HG02943 (cell line): ENCODE measurements around the gene ESF1.
"Not testable (repeated sequence)": the region's sequence is repeated elsewhere in the genome, so short reads cannot be mapped to it uniquely, and the experiment has no call there.

ENCODE experiments used
- ATAC-seq: cut with Tn5 transposase; IDR thresholded peaks from one replicate; pipeline ENCODE4 v1.9.1; 2021; ENCODE audit warnings: mild to moderate bottlenecking, low read depth, moderate library complexity; ENCODE audit not compliant: unreplicated experiment

Gene ESF1

DNA sequence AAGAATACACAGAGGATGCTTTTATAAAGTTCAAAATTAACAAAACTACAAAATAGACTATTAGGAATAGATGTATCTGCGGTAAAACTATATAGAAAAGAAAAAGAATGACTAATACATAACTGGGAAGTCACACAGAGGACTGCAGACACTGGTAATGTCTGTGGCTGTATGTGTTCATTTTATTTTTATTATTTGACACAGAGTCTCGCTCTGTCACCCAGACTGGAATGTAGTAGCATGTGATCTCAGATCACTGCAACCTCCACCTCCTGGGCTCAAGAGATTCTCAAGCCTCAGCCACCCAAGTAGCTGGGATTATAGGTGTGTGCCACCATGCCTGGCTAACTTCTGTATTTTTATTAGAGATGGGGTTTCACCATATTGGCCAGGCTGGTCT, 38.9 kb downstream of the ESF1 start:
- no peak for ATAC-seq

DNA sequence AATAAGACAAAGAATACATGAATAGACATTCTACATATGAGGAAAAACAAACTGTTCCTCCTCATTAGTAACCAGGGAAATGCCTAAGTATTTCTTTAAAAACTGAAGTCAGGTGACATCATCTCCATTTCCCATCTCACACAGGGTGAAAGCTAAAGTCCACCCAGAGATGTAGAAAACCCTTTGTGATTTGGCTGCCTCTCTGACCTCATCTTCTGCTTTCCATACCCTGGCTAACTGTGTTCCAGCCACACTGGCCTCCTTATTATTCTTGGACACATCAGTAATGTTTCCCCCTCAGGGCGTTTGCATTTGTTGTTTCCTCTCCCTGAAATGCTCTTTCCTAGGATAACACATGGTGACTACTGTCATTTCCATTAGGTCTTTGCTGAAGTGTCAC, 40.4 kb downstream of the ESF1 start:
- no peak for ATAC-seq

DNA sequence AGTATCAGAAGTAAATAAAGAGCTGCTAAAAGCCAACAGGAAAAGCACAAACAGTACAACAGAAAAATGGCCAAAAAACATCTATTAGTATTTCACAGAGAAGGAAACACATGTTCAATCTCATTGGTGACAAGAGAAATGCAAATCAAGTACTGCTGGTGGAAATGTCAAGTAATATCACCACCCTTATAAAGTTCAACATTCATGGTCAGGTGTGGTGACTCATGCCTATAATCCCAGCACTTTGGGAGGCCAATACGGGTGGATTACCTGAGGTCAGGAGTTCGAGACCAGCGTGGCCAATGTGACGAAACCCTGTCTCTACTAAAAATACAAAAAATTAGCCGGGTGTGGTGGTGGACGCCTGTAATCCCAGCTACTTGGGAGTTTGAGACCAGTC, 42.8 kb downstream of the ESF1 start:
- no peak for ATAC-seq

DNA sequence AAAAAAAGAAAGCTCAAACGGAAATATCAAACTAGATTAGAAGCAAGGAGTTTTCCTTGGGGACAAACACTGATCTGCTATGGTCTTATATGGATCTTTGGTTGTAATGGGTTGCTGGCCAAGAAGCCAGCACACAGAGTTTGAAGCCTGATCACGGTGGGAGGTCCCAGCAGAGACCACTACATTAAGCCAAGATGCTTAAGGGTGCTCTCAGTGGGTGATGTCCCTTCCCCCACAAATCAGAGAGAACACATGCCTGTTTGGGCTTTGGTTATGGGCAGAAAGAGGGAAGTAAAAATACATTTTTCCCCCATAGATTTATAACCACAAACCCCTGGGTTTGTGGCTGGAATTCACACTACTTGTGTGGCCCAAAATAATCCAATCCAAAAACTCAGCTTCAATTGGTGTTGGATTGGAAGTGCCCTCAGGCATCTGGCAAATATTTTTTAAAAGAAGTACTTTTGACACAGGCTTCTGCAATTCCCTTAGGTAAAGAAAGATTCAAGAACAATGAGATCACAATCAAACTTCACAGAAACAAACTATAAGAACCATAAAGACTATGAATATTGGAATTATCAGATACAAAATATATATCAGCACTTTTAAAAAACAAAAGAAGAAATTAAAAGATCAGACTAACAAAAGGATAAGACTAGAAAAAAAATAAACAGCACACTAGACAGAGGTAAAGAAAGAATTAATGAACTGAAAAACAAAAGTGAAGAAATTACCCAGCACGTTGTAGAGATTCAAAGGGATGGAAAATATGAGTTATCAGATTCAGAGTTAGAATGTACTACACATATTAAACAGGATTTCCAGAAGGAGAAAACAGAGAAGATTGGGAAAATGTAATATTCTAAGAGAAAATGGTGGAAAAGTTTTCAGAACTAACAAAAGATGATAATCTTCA, 44.7 kb downstream of the ESF1 start:
- ATAC-seq: no peak

DNA sequence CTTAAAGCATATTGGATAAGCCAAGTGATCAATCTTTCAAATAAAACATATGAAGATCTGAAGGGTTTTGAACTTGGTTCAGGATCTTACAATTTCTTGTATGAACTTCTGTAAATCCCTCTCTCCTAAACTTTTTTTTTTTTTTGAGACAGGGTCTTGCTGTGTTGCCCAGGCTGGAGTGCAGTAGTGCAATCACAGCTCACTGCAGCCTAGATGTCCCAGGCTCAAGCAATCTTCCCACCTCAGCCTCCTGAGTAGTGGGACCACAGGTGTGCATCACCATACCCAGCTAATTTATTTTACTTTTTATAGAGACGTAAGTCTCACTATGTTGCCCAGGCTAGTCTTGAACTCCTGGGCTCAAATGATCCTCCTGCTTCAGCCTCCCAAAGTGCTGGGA, 46.5 kb downstream of the ESF1 start:
- not testable (repeated sequence) for ATAC-seq

DNA sequence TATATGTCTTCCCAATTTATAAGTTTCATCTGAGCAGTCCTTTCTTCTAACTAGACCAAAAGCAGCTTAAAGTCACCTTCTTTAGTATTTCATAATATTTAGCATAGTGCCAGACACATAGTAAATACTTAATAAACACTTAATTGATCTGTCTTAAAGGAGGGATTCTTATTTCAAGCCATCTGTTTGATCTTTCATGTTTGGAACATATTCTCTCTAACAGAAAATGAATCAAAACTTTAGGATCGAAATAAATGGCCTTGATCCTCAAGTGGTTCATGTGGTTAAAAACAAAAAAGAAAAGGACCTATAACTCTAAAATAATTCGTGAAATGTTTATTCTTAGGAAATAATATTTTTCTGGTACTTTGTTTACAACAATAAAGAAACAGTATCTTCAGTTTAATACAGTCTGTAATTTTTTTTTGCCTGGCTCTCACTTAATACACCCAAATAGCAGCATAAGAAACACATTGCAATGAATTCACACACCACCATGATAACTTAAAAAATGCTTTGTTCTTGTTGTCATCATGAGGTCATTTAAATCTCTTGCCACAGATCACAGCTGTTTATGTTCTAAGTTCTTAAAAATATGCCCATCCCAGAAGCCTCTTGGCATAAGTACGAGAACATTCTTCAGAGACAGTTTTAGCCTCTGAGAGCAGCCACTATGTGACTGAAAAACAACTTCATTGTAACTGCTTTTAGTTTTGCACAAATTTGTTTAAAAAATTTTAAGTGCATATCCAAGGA, 48.1 kb downstream of the ESF1 start:
- ATAC-seq: no peak

DNA sequence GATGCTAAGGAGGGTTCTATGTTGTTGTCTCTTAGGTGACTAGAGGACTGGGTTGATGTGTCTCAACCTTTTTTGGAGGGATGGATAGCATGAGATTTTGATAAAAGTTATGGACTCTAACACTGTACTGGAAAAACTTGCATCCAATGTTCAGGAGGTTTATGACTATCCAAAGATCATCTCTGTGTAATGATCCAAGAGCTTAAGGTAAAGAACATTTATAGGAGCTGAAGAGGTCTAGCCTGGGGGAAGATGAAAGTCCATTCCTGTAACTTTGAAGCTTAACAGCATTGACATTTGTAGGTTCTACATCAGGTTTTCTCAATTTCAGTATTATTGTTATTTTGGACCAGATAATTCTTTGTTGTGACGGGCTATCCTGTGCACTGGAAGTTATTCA, 48.9 kb downstream of the ESF1 start:
- no peak for ATAC-seq

DNA sequence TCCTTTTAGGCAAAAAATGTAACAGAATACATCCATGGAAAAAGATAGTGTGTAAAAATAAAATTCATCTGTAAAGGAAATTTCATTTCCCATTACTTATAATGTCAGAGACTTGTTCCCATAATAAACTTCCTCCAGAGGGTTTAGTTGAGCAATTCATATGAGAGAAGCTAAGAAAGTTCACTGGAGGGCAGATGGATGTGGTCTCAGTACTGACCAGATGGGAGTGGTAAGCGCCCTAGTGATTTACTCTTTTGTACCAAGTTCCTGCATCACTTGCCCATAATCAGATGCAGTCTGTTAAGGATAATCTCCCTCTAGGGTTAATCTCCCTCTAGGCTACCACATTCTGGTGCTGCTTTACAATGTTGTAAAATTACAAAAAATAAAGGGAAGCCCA, 61.7 kb downstream of the ESF1 start:
- no peak for ATAC-seq

DNA sequence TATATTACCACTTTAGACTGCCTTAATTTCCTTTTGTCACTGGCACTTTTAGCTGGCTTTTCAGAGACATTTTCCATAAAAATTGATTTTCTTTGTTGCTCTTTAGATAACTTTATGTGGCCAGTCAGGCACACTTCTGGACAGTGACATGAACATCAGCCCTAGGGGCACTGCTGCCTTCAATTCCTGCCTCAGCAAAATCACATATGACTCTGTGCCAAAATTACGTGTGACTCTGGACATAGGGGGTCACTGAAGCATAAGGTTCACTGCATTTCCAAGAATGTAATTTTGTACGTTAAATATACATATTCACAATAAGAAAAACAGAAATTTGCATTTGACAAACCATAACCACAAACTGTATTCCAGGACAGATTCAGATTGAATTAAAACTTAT, 66.5 kb downstream of the ESF1 start:
- peak; percentile 28 for ATAC-seq

DNA sequence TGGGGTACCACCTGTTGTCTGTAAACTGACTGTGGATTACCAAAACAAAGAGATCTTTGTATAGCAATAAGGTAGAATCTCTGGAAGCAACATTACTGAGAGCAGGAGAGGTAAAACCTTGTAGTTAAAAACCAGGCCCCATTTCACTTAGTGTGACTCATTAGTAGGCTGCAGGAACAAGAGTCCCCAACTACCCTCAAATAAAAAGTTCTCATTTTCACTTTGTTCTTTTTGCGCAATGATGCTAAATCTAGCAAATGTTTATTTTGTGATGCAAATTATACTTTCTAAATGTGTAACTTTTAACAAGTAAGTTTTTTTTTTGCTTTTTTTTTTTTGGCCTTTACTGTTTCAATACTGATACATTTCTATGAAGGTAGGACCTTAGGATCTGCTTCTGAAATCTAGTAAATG, 67.1 kb downstream of the ESF1 start:
- ATAC-seq: peak; percentile 65

DNA sequence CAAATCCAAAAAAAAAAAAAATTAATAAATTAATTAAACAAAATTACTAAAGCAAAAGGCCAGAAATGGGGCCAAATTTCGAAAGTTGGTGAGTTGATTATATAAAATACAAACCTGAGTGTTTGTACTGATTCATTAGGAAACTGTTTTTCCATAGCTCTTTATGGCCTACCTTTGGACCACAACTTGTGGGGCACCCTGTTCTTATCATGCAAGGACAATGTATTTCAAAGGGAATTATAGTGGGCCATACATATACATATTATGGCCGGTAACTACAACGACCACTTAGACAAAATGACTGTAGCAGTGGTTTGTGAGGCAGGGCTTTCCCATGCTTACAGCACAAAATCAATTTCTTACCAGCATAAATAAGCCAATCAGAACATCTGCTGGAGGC, 69.5 kb downstream of the ESF1 start:
- no peak for ATAC-seq

DNA sequence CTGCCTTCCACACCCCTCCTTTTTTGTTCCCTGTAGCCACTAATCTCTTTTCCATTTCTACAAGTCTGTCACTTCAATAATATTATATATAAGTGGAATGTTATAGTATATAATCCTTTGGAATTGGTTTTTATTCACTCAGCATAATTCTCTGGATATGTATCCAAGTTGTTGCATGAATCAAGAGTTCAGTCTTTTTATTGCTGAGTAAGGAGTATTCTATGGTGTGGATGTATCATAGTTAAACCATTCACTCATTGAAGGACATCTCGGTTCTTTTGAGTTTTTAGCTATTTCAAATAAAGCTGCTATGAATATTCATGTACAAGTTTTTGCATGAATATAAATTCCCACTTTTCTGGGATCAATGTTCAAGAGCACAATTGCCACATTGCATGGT, 76.5 kb downstream of the ESF1 start:
- ATAC-seq: no peak

DNA sequence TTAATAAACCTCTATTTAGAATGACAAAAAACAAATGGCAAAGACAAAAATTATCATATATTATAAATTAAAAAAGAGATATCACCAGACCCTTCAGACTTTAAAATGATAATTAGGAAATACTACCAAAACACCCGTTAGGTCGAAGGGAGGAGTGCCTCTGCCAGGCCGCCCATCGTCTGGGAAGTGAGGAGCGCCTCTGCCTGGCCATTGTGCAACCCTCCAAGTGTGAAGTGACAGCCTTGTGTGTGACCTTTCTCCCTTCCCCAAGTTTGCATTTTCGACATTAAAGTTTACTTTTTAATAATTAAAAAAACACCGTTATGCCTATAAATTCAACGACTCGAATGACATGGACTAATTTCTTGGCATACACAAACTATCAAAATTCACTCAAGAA, 81.5 kb downstream of the ESF1 start:
- ATAC-seq: no peak

DNA sequence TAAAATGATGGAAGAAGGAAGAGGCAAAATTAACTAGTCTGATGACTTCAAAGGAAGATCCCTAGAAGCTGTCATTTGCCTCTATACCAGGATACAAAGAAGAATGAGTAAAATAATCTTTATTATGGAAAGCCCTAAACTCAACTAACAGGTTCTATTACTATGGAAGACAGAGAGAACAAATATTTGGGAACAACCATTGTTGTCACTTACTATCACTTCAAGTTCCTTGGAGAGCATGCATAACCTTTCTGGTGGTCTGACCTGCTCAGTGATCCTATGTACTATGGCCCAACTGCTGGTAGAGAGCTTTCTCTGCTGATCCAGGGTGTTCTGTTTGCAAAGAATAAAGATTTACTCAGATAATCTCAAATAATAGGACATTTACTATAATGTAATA, 83.2 kb downstream of the ESF1 start:
- ATAC-seq: no peak

DNA sequence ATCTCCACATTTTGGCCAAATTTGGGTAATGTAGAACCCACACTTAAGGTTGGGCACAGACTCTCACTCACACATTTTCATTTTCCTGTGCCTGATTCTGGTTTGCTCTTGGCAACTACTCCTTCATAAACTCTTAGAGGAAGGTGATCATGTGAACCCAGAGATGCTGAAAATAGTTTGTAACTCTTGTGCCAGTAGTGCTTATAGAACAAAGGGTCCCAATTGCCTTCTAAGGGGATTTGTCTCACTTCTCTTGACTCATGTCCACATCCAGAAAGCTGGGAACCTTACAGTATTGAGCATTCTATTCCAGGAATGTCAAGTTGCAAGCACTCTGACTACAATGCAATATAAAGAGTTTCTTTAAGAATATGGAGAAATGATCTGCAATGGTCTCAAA, 84.0 kb downstream of the ESF1 start:
- no peak for ATAC-seq

DNA sequence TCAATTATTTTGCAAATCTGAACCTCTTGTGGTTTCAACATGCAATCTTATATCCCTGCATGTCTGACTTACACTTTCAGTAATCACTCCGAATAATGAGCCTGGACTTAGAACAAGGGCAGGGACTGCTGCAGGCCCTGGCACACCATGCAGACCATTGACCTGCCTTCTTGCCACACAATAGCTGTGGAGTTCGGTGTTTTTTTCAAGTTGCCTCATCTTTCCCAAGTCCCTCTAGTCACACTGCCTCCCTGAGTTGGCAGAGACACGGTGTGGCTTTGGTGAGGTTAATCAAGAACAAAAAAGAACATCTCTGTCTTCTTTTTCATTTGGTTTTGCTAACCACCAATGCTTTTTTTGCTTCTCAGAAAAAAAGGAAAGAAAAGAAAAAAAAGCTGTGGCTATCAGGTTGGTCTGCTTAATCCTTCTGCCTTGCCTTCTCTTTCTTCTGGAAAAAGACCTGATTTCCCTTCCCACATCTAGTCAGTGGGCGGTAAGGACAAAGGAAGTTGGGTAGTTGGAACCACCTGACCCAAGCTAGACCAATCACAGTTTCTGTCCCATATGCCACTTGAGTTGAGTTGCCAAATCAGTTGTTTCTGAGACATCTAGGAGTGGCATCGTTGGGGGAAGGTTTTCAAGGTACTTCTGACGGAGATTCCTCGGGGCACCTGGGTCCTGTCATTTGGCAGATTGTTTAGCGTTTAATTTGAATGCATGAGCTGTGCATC, 90.1 kb downstream of the ESF1 start:
- ATAC-seq: no peak

DNA sequence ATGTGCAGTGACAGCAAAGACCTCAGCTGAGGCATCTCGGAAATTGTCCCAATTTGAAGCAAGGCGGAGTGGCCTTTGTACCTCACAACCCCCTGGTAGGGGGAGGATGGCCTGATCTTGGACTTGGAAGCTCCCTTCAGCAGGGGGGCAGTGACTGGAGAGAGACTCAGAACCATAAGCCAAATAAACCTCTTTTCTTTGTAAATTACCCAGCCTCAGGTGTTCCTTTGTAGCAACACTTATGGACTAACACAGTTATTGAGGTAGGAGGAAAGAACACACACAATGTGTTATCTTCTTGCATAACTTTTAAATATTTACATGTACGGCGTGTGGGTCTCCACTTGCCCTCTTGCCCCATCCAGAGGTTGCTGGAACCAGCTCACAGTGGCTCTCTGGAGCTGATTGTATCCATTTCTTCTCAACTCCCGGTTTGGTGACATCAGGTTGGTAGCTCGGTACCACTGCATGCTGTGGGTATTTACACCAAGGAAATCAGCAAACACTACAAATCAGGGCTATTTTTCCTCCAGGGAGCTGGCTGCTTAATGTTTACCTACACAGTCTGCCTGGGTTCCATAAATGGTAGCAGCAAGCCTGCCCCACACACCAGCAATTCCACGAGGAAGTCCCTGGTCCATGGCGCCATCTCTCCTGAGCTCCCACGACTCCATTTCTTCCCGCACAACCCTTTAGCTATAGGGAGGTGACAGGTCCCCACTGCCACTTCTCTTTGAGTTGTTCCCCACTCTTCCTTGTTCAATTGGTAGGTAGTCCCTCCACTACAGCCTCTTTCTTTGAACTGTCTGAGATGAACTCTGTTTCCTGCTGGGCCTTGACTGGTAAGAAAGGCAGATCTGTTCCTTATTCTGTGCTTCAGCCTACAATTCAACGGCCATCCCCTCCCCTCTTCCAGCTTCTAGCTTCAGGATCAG, 91.7 kb downstream of the ESF1 start:
- no peak for ATAC-seq

DNA sequence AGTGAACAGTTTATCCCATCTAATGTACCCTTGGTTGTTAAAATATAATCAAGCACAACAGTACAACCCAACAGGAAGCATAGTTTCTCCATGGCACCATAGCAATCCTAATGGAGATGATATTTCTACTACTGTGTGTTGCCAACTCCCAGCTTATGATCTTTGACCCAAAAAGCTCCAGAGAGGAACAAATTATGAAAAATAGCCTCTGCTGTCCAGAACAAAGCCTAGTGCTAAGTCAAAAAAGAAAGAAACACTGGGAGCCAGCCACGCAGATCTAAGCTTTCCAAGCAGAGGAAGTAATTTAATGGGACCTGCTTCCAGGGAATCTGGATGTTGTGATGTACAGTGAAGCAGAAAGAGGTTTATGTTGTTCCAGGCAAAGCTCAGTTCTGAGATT, 93.8 kb downstream of the ESF1 start:
- ATAC-seq: no peak

DNA sequence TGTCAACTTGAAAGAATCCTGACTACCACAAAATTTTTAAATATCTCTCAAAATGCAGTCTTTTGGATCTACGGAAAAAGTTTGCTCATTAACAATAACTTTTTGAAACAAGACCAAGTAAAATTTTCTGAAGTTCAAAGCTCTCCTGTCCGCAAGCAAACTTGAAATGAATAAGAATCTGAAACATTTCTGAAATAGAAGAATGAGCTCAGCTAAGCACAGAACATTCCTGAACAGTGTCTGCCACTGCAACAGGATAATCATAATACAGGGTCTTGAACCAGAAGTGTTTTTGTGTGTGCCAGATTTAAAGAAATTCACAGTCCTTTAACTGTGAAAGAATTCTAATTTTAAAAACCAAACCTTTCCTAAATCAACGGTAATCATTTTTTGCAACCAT, 96.9 kb downstream of the ESF1 start:
- ATAC-seq: no peak

DNA sequence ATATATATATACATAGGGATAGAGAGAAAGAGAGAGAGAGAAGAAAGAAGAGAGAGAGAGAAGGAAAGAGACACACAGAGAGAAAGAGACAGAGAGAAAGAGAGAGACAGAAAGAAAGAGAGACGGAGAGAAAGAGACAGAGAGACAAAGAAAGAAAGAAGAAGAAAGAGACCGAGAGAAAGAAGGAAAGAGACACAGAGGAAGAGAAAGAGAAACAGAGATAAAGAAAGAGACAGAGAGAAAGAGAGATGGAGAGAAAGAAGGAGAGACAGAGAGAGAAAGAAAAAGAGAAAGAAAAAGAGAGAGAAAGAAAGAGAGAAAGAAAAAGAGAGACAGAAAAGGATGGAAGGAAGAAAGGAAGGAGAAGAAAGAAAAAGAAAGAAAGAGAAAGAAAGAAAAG, 99.1 kb downstream of the ESF1 start:
- ATAC-seq: no peak
